ENCODE data around the gene CCSER1.

DNA sequence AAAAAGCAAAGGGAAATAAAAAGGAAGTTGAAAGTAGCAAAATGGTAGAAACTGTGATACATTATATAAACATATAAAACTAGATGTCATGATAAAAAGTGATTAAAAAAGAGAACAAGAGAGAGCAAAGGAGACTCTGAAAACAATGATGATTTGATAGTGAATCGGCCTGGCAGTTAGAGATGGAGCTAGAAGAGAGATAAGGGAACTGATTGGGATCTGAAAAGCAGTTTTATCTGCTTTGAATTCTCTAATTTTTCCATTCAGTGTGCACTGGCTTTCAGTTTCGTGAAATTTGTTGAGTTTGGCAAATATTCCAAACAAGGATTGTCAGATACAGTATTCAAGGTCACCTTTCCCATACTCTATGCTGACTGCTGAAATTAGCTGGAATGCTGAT, 21.9 kb upstream of the CCSER1 start:
- TF ChIP-seq, protein P1, sequence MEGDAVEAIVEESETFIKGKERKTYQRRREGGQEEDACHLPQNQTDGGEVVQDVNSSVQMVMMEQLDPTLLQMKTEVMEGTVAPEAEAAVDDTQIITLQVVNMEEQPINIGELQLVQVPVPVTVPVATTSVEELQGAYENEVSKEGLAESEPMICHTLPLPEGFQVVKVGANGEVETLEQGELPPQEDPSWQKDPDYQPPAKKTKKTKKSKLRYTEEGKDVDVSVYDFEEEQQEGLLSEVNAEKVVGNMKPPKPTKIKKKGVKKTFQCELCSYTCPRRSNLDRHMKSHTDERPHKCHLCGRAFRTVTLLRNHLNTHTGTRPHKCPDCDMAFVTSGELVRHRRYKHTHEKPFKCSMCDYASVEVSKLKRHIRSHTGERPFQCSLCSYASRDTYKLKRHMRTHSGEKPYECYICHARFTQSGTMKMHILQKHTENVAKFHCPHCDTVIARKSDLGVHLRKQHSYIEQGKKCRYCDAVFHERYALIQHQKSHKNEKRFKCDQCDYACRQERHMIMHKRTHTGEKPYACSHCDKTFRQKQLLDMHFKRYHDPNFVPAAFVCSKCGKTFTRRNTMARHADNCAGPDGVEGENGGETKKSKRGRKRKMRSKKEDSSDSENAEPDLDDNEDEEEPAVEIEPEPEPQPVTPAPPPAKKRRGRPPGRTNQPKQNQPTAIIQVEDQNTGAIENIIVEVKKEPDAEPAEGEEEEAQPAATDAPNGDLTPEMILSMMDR (conservative IDR thresholded peaks at IDR 0.05; ENCODE audit: low read depth in 2 of 2), result no peak
- TF ChIP-seq POLR2AphosphoS5 (IDR thresholded peaks at IDR 0.05; ENCODE audit: low read depth) (no peak), NANOG (IDR thresholded peaks at IDR 0.05; ENCODE audit: borderline replicate concordance) (no peak), EZH2 (IDR thresholded peaks at IDR 0.05; ENCODE audit: low read depth, unreplicated experiment) (no peak), ZNF331 (CRISPR knock-in tag; IDR thresholded peaks at IDR 0.05; ENCODE audit: low read depth) (no peak), EZH2phosphoT487 (IDR thresholded peaks at IDR 0.05; ENCODE audit: unreplicated experiment) (no peak)
- TF ChIP-seq, protein P2, sequence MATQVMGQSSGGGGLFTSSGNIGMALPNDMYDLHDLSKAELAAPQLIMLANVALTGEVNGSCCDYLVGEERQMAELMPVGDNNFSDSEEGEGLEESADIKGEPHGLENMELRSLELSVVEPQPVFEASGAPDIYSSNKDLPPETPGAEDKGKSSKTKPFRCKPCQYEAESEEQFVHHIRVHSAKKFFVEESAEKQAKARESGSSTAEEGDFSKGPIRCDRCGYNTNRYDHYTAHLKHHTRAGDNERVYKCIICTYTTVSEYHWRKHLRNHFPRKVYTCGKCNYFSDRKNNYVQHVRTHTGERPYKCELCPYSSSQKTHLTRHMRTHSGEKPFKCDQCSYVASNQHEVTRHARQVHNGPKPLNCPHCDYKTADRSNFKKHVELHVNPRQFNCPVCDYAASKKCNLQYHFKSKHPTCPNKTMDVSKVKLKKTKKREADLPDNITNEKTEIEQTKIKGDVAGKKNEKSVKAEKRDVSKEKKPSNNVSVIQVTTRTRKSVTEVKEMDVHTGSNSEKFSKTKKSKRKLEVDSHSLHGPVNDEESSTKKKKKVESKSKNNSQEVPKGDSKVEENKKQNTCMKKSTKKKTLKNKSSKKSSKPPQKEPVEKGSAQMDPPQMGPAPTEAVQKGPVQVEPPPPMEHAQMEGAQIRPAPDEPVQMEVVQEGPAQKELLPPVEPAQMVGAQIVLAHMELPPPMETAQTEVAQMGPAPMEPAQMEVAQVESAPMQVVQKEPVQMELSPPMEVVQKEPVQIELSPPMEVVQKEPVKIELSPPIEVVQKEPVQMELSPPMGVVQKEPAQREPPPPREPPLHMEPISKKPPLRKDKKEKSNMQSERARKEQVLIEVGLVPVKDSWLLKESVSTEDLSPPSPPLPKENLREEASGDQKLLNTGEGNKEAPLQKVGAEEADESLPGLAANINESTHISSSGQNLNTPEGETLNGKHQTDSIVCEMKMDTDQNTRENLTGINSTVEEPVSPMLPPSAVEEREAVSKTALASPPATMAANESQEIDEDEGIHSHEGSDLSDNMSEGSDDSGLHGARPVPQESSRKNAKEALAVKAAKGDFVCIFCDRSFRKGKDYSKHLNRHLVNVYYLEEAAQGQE (IDR thresholded peaks at IDR 0.05; ENCODE audit: unreplicated experiment), result no peak
